B cell (primary cell): ENCODE data around the gene RIN3. TPM values are rescaled to one million over a fixed set of nuclear protein-coding genes. Genes with fewer than 3 reads are reported as not detected.

Experiments used
- ATAC-seq: fragments of 200-7000 bp; cut with Tn5 transposase; one replicate; pipeline ENCODE4 v1.10.0; 2021; ENCODE audit warnings: low read depth, mild to moderate bottlenecking, moderate number of reproducible peaks, moderate library complexity
- CTCF ChIA-PET: fragments of 350-600 bp; sonication (Branson Sonifier 250); formaldehyde crosslinking; loops from one replicate; lab custom pipeline; 2021; ENCODE audit warnings: antibody characterized with exemption, inconsistent platforms; lab: Charles Lee
- POLR2A ChIA-PET: fragments of 350-600 bp; sonication (Branson Sonifier 250); formaldehyde crosslinking; loops from one replicate; lab custom pipeline; 2021; ENCODE audit warnings: antibody characterized with exemption; lab: Charles Lee
- DNase-seq: peaks from one replicate; pipeline ENCODE4 v3.0.0; 2013
- H2AFZ ChIP-seq: 2 replicates; pipeline ENCODE4 v1.6.1; 2012; ENCODE audit warnings: mild to moderate bottlenecking, low read depth, low read length; ENCODE audit not compliant: insufficient read depth, poor library complexity, severe bottlenecking
- H3K27ac ChIP-seq, 2 donors: 1 replicate in 1 of 2; 2 replicates in 1 of 2; pipeline ENCODE4 v1.5.1; 2012 to 2013; ENCODE audit warnings: low read length in 2 of 2, mild to moderate bottlenecking in 2 of 2, moderate library complexity in 1 of 2
- H3K27me3 ChIP-seq, 4 experiments: fragments of 200-600 bp in 1 of 4; sonication (generic) in 1 of 4; replicated peaks in 1 of 4; 1 replicate in 2 of 4; 2 replicates in 2 of 4; pipeline versions ENCODE4 v1.6.1 to v1.7.0; 2013 to 2016; ENCODE audit warnings: low read length in 3 of 4, mild to moderate bottlenecking in 2 of 4, mixed read lengths in 1 of 4, moderate library complexity in 1 of 4; ENCODE audit not compliant: insufficient read depth in 4 of 4, control insufficient read depth in 3 of 4; ENCODE audit errors: control extremely low read depth in 1 of 4
- H3K36me3 ChIP-seq, 2 experiments: replicated peaks in 1 of 2; 1 replicate in 1 of 2; 2 replicates in 1 of 2; pipeline versions ENCODE4 v1.6.1 to v1.7.1; 2013; ENCODE audit warnings: low read length in 1 of 2; ENCODE audit not compliant: insufficient read depth in 2 of 2, control insufficient read depth in 1 of 2; ENCODE audit errors: control extremely low read depth in 1 of 2, extremely low read depth in 1 of 2
- H3K4me1 ChIP-seq, 2 donors: fragments of 200-600 bp in 1 of 2; sonication (generic) in 1 of 2; 1 replicate in 1 of 2; 2 replicates in 1 of 2; pipeline versions ENCODE4 v1.5.1 to v1.6.1; 2013 to 2017; ENCODE audit warnings: low read length in 2 of 2; ENCODE audit not compliant: control insufficient read depth in 2 of 2, insufficient read depth in 2 of 2
- H3K4me2 ChIP-seq: replicated peaks from 2 replicates; pipeline ENCODE3; 2012; ENCODE audit warnings: mild to moderate bottlenecking, low read depth, low read length; ENCODE audit not compliant: poor library complexity, severe bottlenecking
- H3K4me3 ChIP-seq, 5 experiments: fragments of 200-600 bp in 1 of 5; sonication (generic) in 1 of 5; 1 replicate in 3 of 5; 2 replicates in 2 of 5; pipeline versions ENCODE4 v1.5.1 to v1.7.0; 2011 to 2016; ENCODE audit warnings: low read length in 4 of 5, mild to moderate bottlenecking in 4 of 5, low read depth in 2 of 5, control low read depth in 1 of 5, moderate library complexity in 1 of 5; ENCODE audit not compliant: insufficient read depth in 1 of 5; ENCODE audit errors: control extremely low read depth in 1 of 5, extremely low read depth in 1 of 5
- H3K79me2 ChIP-seq: fragments of 200-600 bp; sonication (generic); one replicate; pipeline ENCODE4 v1.6.0; 2016; ENCODE audit warnings: low read length; ENCODE audit not compliant: control insufficient read depth, insufficient read depth
- H3K9ac ChIP-seq: fragments of 200-600 bp; sonication (generic); 2 replicates; pipeline ENCODE4 v1.6.1; 2017; ENCODE audit warnings: mild to moderate bottlenecking, low read length, moderate library complexity
- H3K9me3 ChIP-seq, 3 donors: one replicate each; pipeline versions ENCODE4 v1.6.1 to v1.7.1; 2013; ENCODE audit warnings: low read length in 2 of 3; ENCODE audit not compliant: control insufficient read depth in 2 of 3, insufficient read depth in 1 of 3; ENCODE audit errors: control extremely low read depth in 1 of 3
- H4K20me1 ChIP-seq: 2 replicates; pipeline ENCODE4 v1.6.0; 2012; ENCODE audit warnings: mild to moderate bottlenecking, low read length; ENCODE audit not compliant: insufficient read depth, control insufficient read depth, poor library complexity, severe bottlenecking
- H3K27ac Mint-ChIP-seq: one replicate; pipeline ENCODE4 v1.8.0; 2021; ENCODE audit warnings: mixed read lengths
- H3K27me3 Mint-ChIP-seq: one replicate; pipeline ENCODE4 v1.8.0; 2021; ENCODE audit warnings: mixed read lengths
- H3K4me1 Mint-ChIP-seq: one replicate; pipeline ENCODE4 v1.8.0; 2021; ENCODE audit warnings: mixed read lengths
- H3K4me3 Mint-ChIP-seq: one replicate; pipeline ENCODE4 v1.8.0; 2021; ENCODE audit warnings: mixed read lengths
- H3K9me3 Mint-ChIP-seq: one replicate; pipeline ENCODE4 v1.8.0; 2022; ENCODE audit warnings: mixed read lengths; ENCODE audit not compliant: insufficient read depth
- EZH2 ChIP-seq: IDR thresholded peaks from 2 replicates; pipeline ENCODE4 v1.6.1; 2012; ENCODE audit warnings: borderline replicate concordance, low read depth, mild to moderate bottlenecking, moderate library complexity, low read length; ENCODE audit not compliant: insufficient read depth, poor library complexity, severe bottlenecking
- WGBS: methylation state at CpG from one replicate; pipeline ENCODE4 v1.1.5; 2013; ENCODE audit warnings: missing lambda C conversion rate; ENCODE audit not compliant: insufficient coverage; 5-methylcytosine and 5-hydroxymethylcytosine counted together
- intact Hi-C: fragments of 100-400 bp; cut with micrococcal nuclease; formaldehyde crosslinking; loops from one replicate; pipeline ENCODE4 v1.10.0; 2022
- polyA plus RNA-seq: library from polyadenylated mRNA; depleted of rRNA; stranded (reverse); fragments of >200 nt; gene quantifications from 2 replicates; pipeline ENCODE4 v1.2.3, GENCODE V29; 2012
- total RNA-seq, 2 donors: library from RNA; stranded (reverse); fragments of 120-200 nt in 1 of 2; gene quantifications; 1 replicate in 1 of 2; 2 replicates in 1 of 2; pipeline versions ENCODE4 v1.2.3 to v1.2.4, GENCODE V29; 2013 to 2022
- TF ChIP-seq, protein P1 (sequence below): fragments of 200-600 bp; IDR thresholded peaks from one replicate; pipeline ENCODE4 v1.8.0; 2022; ENCODE audit warnings: antibody characterized with exemption, mild to moderate bottlenecking

RIN3 gene
- total and polyA plus RNA-seq, 2 donors (not counting 1 experiment from before 2014, with no cell fraction given): 62.1 to 123 TPM

DNA sequence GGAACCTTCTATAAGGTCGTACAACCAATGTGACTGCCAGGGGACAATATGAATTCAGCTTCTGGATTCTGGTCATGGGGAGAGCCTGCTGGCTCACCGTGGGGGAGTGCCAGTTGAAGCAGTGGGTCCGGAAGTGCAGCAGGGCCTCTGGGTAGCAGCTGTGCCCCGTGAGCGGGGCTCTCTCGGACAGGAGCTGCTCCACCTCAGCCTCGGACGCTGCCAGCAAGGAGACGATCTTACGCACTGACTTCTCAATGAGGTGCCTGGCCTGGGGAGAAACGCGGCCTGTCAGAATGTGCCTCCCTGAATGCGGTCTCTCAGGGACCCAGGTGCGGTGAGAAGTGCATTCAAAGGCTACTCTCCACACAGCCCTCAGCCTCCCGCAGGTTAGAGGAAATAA, 192.8 kb downstream of the RIN3 start:
- no peak overlapping the region for H3K4me2 ChIP-seq
- peaks cover 36 to 46% of the 10 kb centered on the region in 2 donors for H3K4me1 ChIP-seq
- H3K27ac ChIP-seq: no peak overlapping the region
- H3K4me1 Mint-ChIP-seq: peaks cover 43% of the 10 kb centered on the region
- H3K9me3 Mint-ChIP-seq: no peaks in the 10 kb centered on the region
- intact Hi-C loops: no loop called here
- no peak overlapping the region for H2AFZ ChIP-seq
- peaks cover 0 to 20% of the 10 kb centered on the region in 2 experiments for H3K36me3 ChIP-seq
- CTCF ChIA-PET: interaction anchor here (1.8 to 17.0 kb wide), 2 partner anchors 20 to 81 kb away, joined by 5 to 337 read pairs; partner anchors contain the start of gene GOLGA5
- POLR2A ChIA-PET: no interaction called here
- H3K27me3 Mint-ChIP-seq: no peaks in the 10 kb centered on the region
- no peaks in the 10 kb centered on the region for H3K9me3 ChIP-seq
- ATAC-seq (no peak), DNase-seq (no peak)
- H3K9ac ChIP-seq: no peak overlapping the region
- TF ChIP-seq, protein P1, sequence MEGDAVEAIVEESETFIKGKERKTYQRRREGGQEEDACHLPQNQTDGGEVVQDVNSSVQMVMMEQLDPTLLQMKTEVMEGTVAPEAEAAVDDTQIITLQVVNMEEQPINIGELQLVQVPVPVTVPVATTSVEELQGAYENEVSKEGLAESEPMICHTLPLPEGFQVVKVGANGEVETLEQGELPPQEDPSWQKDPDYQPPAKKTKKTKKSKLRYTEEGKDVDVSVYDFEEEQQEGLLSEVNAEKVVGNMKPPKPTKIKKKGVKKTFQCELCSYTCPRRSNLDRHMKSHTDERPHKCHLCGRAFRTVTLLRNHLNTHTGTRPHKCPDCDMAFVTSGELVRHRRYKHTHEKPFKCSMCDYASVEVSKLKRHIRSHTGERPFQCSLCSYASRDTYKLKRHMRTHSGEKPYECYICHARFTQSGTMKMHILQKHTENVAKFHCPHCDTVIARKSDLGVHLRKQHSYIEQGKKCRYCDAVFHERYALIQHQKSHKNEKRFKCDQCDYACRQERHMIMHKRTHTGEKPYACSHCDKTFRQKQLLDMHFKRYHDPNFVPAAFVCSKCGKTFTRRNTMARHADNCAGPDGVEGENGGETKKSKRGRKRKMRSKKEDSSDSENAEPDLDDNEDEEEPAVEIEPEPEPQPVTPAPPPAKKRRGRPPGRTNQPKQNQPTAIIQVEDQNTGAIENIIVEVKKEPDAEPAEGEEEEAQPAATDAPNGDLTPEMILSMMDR: no peak
- TF ChIP-seq EZH2: no peak
- H3K27me3 ChIP-seq: no peaks in the 10 kb centered on the region
- H3K27ac Mint-ChIP-seq: no peak overlapping the region
- no peaks in the 10 kb centered on the region for H4K20me1 ChIP-seq
- 91% methylated on average over 15 of the region's 15 CpGs for WGBS
- H3K79me2 ChIP-seq: no peaks in the 10 kb centered on the region
- H3K4me3 Mint-ChIP-seq: no peak overlapping the region
- no peak overlapping the region for H3K4me3 ChIP-seq

DNA sequence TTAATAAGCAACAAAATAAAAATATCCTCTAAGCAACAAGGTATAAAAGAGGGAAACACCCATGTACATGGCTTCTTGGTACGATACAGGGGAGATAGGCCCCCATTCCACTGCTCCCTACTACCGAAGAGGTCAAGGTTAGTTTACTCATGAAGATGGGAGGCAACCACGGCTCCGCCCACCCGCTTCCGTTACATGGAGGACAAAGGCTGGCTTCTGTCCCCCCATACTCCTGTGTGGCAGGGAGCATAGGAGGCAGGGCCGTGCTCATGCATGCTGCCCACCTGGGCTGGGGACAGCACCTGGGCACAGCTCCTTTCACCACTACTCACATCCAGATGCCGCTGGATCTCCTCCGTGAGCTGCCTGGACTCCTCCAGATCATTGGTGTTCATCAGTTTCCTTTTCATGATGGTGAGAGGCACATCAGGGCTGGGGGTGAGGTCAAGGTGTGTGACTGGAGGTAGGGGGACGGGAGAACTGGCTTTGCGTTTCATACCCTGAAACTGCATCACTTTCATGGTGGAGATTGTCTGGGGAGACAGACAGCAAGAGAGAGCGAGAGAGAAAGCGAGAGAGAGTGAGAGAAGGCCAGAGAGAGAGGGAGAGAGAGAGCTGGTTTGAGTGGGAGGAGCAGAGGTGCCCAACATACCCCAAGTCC, 195.9 kb downstream of the RIN3 start:
- Histone ChIP-seq H3K36me3 (peaks cover 0 to 35% of the 10 kb centered on the region in 2 experiments), H3K79me2 (no peaks in the 10 kb centered on the region), H4K20me1 (no peaks in the 10 kb centered on the region), H3K4me2 (no peak overlapping the region), H3K9me3 (no peaks in the 10 kb centered on the region), H3K4me1 (peaks cover 9 to 17% of the 10 kb centered on the region in 2 donors), H3K27ac (no peak overlapping the region), H3K4me3 (no peak overlapping the region), H3K27me3 (no peaks in the 10 kb centered on the region), H3K9ac (no peak overlapping the region), H2AFZ (no peak overlapping the region)
- DNase-seq (no peak), ATAC-seq (no peak)
- H3K27ac Mint-ChIP-seq: no peak overlapping the region
- H3K4me1 Mint-ChIP-seq: peaks cover 15% of the 10 kb centered on the region
- CTCF ChIA-PET: interaction anchor here (0.6 to 17.0 kb wide), 6 partner anchors 8 to 78 kb away, joined by 3 to 337 read pairs (median 4); partner anchors contain the start of genes GOLGA5 and LGMN
- H3K27me3 Mint-ChIP-seq: no peaks in the 10 kb centered on the region
- POLR2A ChIA-PET: interaction anchor here (0.6 to 1.1 kb wide), 2 partner anchors 11 to 84 kb away, joined by 3 to 5 read pairs; no protein-coding TSS in a partner anchor
- H3K9me3 Mint-ChIP-seq: no peaks in the 10 kb centered on the region
- 97% methylated on average over 8 of the region's 13 CpGs for WGBS
- no peak for TF ChIP-seq EZH2
- TF ChIP-seq, protein P1: no peak
- intact Hi-C loops: no loop called here
- H3K4me3 Mint-ChIP-seq: no peak overlapping the region
